HEK293T (cell line): ENCODE measurements around the gene SPATA13.

Experiments used
- CTCF ChIA-PET: fragments of 350-600 bp; formaldehyde crosslinking; extraction: SDS; loops from one replicate; lab custom pipeline; 2021; ENCODE audit warnings: antibody characterized with exemption, inconsistent platforms; lab: Yijun Ruan, JAX
- POLR2A ChIA-PET: fragments of 350-600 bp; formaldehyde crosslinking; extraction: SDS; loops from one replicate; lab custom pipeline; 2020; ENCODE audit warnings: antibody characterized with exemption, inconsistent platforms; lab: Yijun Ruan, JAX
- DNase-seq: peaks from one replicate; pipeline ENCODE4 v3.0.0; 2012; ENCODE audit warnings: mixed read lengths; ENCODE audit errors: extremely low spot score
- ARNT ChIP-seq: fragments of 450-650 bp; IDR thresholded peaks from 2 replicates; pipeline ENCODE4 v1.6.1; 2017; ENCODE audit warnings: mild to moderate bottlenecking
- BHLHE40 ChIP-seq: fragments of 450-650 bp; IDR thresholded peaks from 2 replicates; pipeline ENCODE4 v1.6.1; 2016; ENCODE audit warnings: mild to moderate bottlenecking, moderate library complexity, borderline replicate concordance
- CTBP1 ChIP-seq: fragments of 450-650 bp; IDR thresholded peaks from 2 replicates; pipeline ENCODE4 v1.6.1; 2016; ENCODE audit warnings: borderline replicate concordance
- ELF4 ChIP-seq: fragments of 450-650 bp; IDR thresholded peaks from 2 replicates; pipeline ENCODE4 v1.6.1; 2017; ENCODE audit warnings: antibody characterized with exemption
- FOXA1 ChIP-seq: fragments of 450-650 bp; IDR thresholded peaks from 2 replicates; pipeline ENCODE4 v1.6.1; 2016; ENCODE audit warnings: mild to moderate bottlenecking
- FOXK2 ChIP-seq: fragments of 450-650 bp; IDR thresholded peaks from 2 replicates; pipeline ENCODE4 v1.6.1; 2016; ENCODE audit warnings: mild to moderate bottlenecking
- FOXM1 ChIP-seq: fragments of 450-650 bp; IDR thresholded peaks from 2 replicates; pipeline ENCODE4 v1.6.1; 2017; ENCODE audit warnings: mild to moderate bottlenecking, borderline replicate concordance
- HDGF ChIP-seq: fragments of 450-650 bp; IDR thresholded peaks from 2 replicates; pipeline ENCODE4 v1.6.1; 2017; ENCODE audit warnings: antibody characterized with exemption, borderline replicate concordance
- L3MBTL2 ChIP-seq: fragments of 450-650 bp; conservative IDR thresholded peaks from 2 replicates; pipeline ENCODE4 v1.6.1; 2016; ENCODE audit warnings: mild to moderate bottlenecking
- LEF1 ChIP-seq: fragments of 450-650 bp; IDR thresholded peaks from 2 replicates; pipeline ENCODE4 v1.6.1; 2017; ENCODE audit warnings: mild to moderate bottlenecking, borderline replicate concordance
- NFRKB ChIP-seq: fragments of 450-650 bp; IDR thresholded peaks from 2 replicates; pipeline ENCODE4 v1.6.1; 2016; ENCODE audit warnings: mild to moderate bottlenecking, moderate library complexity
- SP1 ChIP-seq: fragments of 450-650 bp; IDR thresholded peaks from 2 replicates; pipeline ENCODE4 v1.6.1; 2017
- SUZ12 ChIP-seq: fragments of 450-650 bp; IDR thresholded peaks from 2 replicates; pipeline ENCODE4 v1.6.1; 2016; ENCODE audit warnings: mild to moderate bottlenecking
- TARDBP ChIP-seq: fragments of 450-650 bp; IDR thresholded peaks from 2 replicates; pipeline ENCODE4 v1.6.1; 2016
- ZNF384 ChIP-seq: fragments of 450-650 bp; IDR thresholded peaks from 2 replicates; pipeline ENCODE4 v1.6.1; 2016
- TF ChIP-seq, protein P1 (sequence below): fragments of 450-650 bp; IDR thresholded peaks from 2 replicates; pipeline ENCODE4 v1.6.1; 2016

Gene SPATA13

DNA sequence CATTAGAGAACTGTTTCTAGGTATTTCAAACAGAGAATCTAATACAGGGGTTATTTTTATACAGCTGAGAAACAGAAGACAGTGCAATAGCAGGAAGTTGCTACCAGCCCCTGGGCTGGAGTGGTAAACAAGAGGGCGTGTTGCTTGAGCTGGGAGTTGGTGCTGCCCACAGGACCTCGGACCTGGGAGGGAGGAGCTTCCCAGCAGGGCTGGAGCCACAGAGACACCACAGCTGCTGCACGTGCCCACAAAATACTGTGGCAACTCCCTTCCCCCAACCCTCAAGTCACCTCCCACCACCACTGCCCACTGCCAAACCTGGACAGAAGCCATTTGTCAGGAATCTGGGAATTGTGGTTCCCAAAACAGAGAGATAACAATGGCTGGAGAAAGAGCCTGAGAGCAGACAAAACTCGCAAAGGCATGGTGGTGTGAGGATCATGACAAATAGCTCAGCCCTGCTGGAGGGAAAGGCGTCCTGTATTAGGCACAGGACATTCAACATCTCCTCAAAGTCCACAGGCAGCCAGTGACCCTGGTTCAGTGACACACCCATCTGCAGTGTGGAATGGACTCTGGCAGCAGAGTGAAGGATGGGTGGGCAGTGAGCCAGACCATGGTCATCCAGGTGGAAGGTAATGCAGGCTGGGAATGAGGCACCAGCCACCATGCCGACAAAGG, 57.2 kb downstream of the SPATA13 start:
- no peak for TF ChIP-seq LEF1
- no peak for TF ChIP-seq ELF4
- TF ChIP-seq TARDBP: no peak
- TF ChIP-seq, protein P1, sequence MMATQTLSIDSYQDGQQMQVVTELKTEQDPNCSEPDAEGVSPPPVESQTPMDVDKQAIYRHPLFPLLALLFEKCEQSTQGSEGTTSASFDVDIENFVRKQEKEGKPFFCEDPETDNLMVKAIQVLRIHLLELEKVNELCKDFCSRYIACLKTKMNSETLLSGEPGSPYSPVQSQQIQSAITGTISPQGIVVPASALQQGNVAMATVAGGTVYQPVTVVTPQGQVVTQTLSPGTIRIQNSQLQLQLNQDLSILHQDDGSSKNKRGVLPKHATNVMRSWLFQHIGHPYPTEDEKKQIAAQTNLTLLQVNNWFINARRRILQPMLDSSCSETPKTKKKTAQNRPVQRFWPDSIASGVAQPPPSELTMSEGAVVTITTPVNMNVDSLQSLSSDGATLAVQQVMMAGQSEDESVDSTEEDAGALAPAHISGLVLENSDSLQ: no peak
- no peak for TF ChIP-seq SUZ12
- TF ChIP-seq BHLHE40: no peak
- no peak for TF ChIP-seq L3MBTL2
- TF ChIP-seq ZNF384: no peak
- no peak for DNase-seq
- ChIA-PET POLR2A (no interaction called here), CTCF (interaction anchor here (1.6 kb wide), 1 partner anchor 24 kb away, joined by 3 read pairs; no protein-coding TSS in a partner anchor)

GRCh38 chr13:24218338-24218737, 57.8 kb downstream of the SPATA13 start:
- no peak for TF ChIP-seq FOXA1
- TF ChIP-seq BHLHE40: no peak
- no peak for TF ChIP-seq CTBP1
- TF ChIP-seq LEF1: no peak
- no peak for DNase-seq
- ChIA-PET CTCF (interaction anchor here (0.6 to 1.8 kb wide), 4 partner anchors 25 to 296 kb away, joined by 3 to 9 read pairs (median 3); no protein-coding TSS in a partner anchor), POLR2A (no interaction called here)

GRCh38 chr13:24218977-24219376, 58.5 kb downstream of the SPATA13 start:
- POLR2A ChIA-PET: no interaction called here
- CTCF ChIA-PET: interaction anchor here (0.6 to 1.8 kb wide), 5 partner anchors 25 to 296 kb away, joined by 3 to 9 read pairs (median 3); no protein-coding TSS in a partner anchor
- DNase-seq: no peak
- TF ChIP-seq ARNT (no peak), SUZ12 (no peak), ELF4 (no peak), ZNF384 (no peak), HDGF (no peak), FOXK2 (no peak), SP1 (no peak), LEF1 (no peak), FOXA1 (no peak), NFRKB (no peak)

DNA sequence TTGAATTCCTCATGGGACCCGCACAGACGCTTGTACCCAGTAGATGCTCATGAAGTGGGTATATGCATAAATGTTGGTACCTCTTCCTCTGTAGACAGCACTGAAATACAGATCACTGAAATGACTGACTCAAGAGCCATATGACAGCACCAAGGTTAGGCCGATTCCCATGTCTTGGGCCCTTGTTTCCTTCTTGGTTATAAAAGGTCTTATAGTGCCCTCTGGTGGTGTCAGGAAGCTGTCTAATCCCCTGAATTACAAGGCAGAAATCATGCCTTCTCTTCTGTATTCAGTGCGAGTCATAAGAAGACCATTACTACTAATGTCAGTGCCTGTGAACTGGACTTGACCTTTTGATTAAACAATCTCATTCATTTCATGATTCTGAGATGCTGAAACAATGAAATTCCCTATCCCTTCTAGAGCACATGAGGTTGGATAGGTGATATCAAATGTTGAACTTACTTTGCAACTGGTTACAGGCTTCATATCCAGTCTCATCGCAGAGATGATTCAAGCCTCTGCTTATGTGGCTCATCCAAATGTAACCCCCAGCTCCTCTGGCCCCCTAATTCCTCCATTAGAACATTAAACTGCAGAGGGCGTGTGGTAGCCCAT, 59.7 kb downstream of the SPATA13 start:
- DNase-seq: peak; percentile 58
- POLR2A ChIA-PET: no interaction called here
- CTCF ChIA-PET: interaction anchor here (1.1 to 1.8 kb wide), 2 partner anchors 166 to 211 kb away, joined by 3 to 9 read pairs; no protein-coding TSS in a partner anchor
- no peak for TF ChIP-seq FOXK2
- TF ChIP-seq ELF4: no peak

DNA sequence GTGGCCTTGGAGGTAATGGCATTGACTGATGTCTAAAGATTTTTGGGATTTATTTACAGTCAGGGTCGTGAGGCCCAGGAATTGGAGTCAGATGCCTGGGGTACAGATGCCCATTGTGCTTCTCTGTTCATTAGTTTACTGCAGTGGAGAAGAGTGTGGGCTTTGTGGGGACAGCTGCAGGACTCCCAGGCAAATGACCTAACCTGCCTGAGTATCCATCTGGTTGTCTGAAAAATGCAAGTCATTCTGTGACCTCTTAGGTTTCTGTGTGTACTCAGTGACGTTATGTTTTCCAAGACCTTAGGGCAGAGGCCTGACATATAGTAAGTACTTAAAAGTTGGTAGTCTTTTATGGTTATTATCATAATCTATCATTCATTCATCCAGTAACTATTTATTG, 60.5 kb downstream of the SPATA13 start:
- no peak for TF ChIP-seq SUZ12
- TF ChIP-seq FOXK2: no peak
- TF ChIP-seq SP1: no peak
- no peak for TF ChIP-seq CTBP1
- TF ChIP-seq TARDBP: no peak
- TF ChIP-seq, protein P1: no peak
- no peak for TF ChIP-seq BHLHE40
- no peak for TF ChIP-seq NFRKB
- TF ChIP-seq FOXA1: no peak
- no peak for TF ChIP-seq ARNT
- no peak for TF ChIP-seq LEF1
- no peak for TF ChIP-seq ELF4
- TF ChIP-seq HDGF: no peak
- TF ChIP-seq FOXM1: no peak
- no peak for TF ChIP-seq ZNF384
- TF ChIP-seq L3MBTL2: no peak
- no peak for DNase-seq
- POLR2A ChIA-PET: no interaction called here
- CTCF ChIA-PET: no interaction called here

- POLR2A ChIA-PET: no interaction called here
- no peak for DNase-seq
- TF ChIP-seq L3MBTL2 (no peak), FOXA1 (no peak), SP1 (no peak), BHLHE40 (no peak), ARNT (no peak), ZNF384 (no peak), HDGF (no peak), SUZ12 (no peak)
- CTCF ChIA-PET: no interaction called here
Measured at GRCh38 chr13:24222756-24223155, 62.2 kb downstream of the SPATA13 start.
